Measurements from ENCODE around the gene SC5D.

SC5D gene

GRCh38 chr11:121323046-121323607 is 30.6 kb downstream of the SC5D start:
- no peak overlapping the region for H3K4me3 ChIP-seq (ENCODE audit: low read depth, low read length)
- no peak for DNase-seq (ENCODE audit: low read depth)
- TF ChIP-seq CTCF (IDR thresholded peaks at IDR 0.05; ENCODE audit: control insufficient read depth, extremely low read depth, insufficient read depth) = no peak

GRCh38 chr11:121326230-121326629 is 33.7 kb downstream of the SC5D start:
- H3K4me3 ChIP-seq (ENCODE audit: low read depth, low read length) = no peak overlapping the region
- DNase-seq (ENCODE audit: low read depth) = no peak
- no peak for TF ChIP-seq CTCF (IDR thresholded peaks at IDR 0.05; ENCODE audit: control insufficient read depth, extremely low read depth, insufficient read depth)

- TF ChIP-seq CTCF (IDR thresholded peaks at IDR 0.05; ENCODE audit: control insufficient read depth, extremely low read depth, insufficient read depth) = no peak
- no peak for DNase-seq (ENCODE audit: low read depth)
- no peak overlapping the region for H3K4me3 ChIP-seq (ENCODE audit: low read depth, low read length)
These were observed 35.0 kb downstream of the SC5D start for GRCh38 chr11:121327553-121327952.

- no peak for DNase-seq (ENCODE audit: low read depth)
- TF ChIP-seq CTCF (IDR thresholded peaks at IDR 0.05; ENCODE audit: control insufficient read depth, extremely low read depth, insufficient read depth) = no peak
- no peak overlapping the region for H3K4me3 ChIP-seq (ENCODE audit: low read depth, low read length)
These were observed 35.8 kb downstream of the SC5D start for GRCh38 chr11:121328176-121328966.

GRCh38 chr11:121328967-121329679 is 36.6 kb downstream of the SC5D start:
- no peak for DNase-seq (ENCODE audit: low read depth)
- no peak for TF ChIP-seq CTCF (IDR thresholded peaks at IDR 0.05; ENCODE audit: control insufficient read depth, extremely low read depth, insufficient read depth)
- no peak overlapping the region for H3K4me3 ChIP-seq (ENCODE audit: low read depth, low read length)

- DNase-seq (ENCODE audit: low read depth) = no peak
- TF ChIP-seq CTCF (IDR thresholded peaks at IDR 0.05; ENCODE audit: control insufficient read depth, extremely low read depth, insufficient read depth) = no peak
These were observed 37.3 kb downstream of the SC5D start for GRCh38 chr11:121329781-121330395.

More at GRCh38 chr11:121329781-121330395, 37.3 kb downstream of the SC5D start:
- H3K4me3 ChIP-seq (ENCODE audit: low read depth, low read length) = no peak overlapping the region
